Inferior parietal cortex (tissue), 1 donor: ENCODE measurements around the gene SIK3.
"Not testable (repeated sequence)": the region's sequence is repeated elsewhere in the genome, so short reads cannot be mapped to it uniquely, and the experiment has no call there.

Experiments
- DNase-seq: peaks from one replicate; pipeline ENCODE4 v3.0.0-alpha.2; 2016; ENCODE audit errors: extremely low spot score

SIK3 gene

GRCh38 chr11:116842117-116842516, 256.1 kb downstream of the SIK3 start:
- no peak for DNase-seq

- DNase-seq, result no peak
Observed at GRCh38 chr11:116840746-116841296, 257.4 kb downstream of the SIK3 start.

GRCh38 chr11:116840224-116840745, 257.9 kb downstream of the SIK3 start:
- DNase-seq, result no peak

GRCh38 chr11:116838321-116839084, 259.7 kb downstream of the SIK3 start:
- no peak for DNase-seq

- no peak for DNase-seq
Observed at GRCh38 chr11:116837231-116838091, 260.8 kb downstream of the SIK3 start, which contains the start of gene APOA1. Gene APOA1 (minus strand): TSS chr11:116837622. CDS start chr11:116837387, 235 bp downstream.

GRCh38 chr11:116836632-116836991, 261.6 kb downstream of the SIK3 start:
- no peak for DNase-seq

- peak; percentile 85 for DNase-seq
Observed at GRCh38 chr11:116835791-116836631, 262.2 kb downstream of the SIK3 start.

- DNase-seq, result no peak
Observed at GRCh38 chr11:116835042-116835772, 263.0 kb downstream of the SIK3 start.

- not testable (repeated sequence) for DNase-seq
Observed at GRCh38 chr11:116834535-116835041, 263.6 kb downstream of the SIK3 start.

GRCh38 chr11:116833816-116834534, 264.3 kb downstream of the SIK3 start:
- DNase-seq, result no peak

- no peak for DNase-seq
Observed at GRCh38 chr11:116833491-116833815, 264.8 kb downstream of the SIK3 start.

- no peak for DNase-seq
Observed at GRCh38 chr11:116832350-116833290, 265.6 kb downstream of the SIK3 start.

GRCh38 chr11:116831790-116832349, 266.4 kb downstream of the SIK3 start:
- DNase-seq, result no peak

- DNase-seq, result no peak
Observed at GRCh38 chr11:116830184-116830912, 267.9 kb downstream of the SIK3 start.

- DNase-seq, result no peak
Observed at GRCh38 chr11:116829525-116830183, 268.6 kb downstream of the SIK3 start, which contains the start of gene APOC3. Gene APOC3 (plus strand): TSS chr11:116829907. CDS start chr11:116830583, 676 bp downstream.

- no peak for DNase-seq
Observed at GRCh38 chr11:116828632-116829524, 269.4 kb downstream of the SIK3 start.
